DMS53 (cell line): ENCODE measurements around the gene FAM9B.
"Not testable (repeated sequence)": the region's sequence is repeated elsewhere in the genome, so short reads cannot be mapped to it uniquely, and the experiment has no call there.

Experiments used
- DNase-seq: peaks from one replicate; lab custom pipeline; 2025; lab: John Stamatoyannopoulos, UW

The FAM9B gene

GRCh38 chrX:9033989-9034388 lies at the start of gene FAM9B:
Gene FAM9B, minus strand, starts transcription at chrX:9034127. Its CDS starts 1,141 bp downstream, at chrX:9032986.
- no peak for DNase-seq

DNA sequence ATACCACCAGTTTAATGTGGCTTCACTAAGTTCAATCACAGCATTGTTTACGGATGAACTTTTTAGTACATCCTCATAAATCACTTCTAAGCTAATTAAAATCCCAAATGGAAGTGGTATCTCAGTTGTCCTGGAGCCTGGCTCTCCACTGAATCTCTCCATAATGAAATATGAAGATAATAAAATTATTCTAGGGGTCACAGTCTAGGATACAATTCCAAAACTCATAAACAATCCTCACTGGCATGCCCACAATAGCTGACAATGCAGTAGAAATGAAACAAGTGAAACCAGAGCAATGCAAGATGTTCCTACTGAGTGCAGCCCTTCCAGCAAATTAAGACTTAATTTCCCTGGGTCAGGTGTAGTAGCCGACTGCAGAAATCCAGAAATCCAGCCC lies 47.3 kb upstream of the FAM9B start:
- no peak for DNase-seq

DNA sequence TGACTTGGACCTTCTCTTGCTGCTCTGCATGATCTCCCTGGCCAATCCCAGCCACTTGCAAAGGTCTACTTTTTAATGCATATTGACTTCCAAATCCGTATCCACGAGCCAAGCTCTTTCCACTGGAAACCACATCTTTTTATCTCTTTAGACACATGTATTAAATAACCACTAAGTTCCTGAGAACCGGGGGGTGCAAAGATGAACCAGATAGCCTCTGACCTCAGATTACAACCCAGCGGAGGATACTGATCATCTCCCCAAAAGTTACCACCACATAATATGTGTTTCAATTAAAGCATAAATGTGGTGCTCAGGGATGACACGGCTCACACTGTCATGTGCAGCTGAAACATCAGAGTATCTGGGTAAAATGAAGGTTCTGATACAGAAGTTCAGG lies 40.4 kb upstream of the FAM9B start:
- no peak for DNase-seq

- DNase-seq = no peak
These were observed 38.4 kb upstream of the FAM9B start for GRCh38 chrX:9072281-9072680.

DNA sequence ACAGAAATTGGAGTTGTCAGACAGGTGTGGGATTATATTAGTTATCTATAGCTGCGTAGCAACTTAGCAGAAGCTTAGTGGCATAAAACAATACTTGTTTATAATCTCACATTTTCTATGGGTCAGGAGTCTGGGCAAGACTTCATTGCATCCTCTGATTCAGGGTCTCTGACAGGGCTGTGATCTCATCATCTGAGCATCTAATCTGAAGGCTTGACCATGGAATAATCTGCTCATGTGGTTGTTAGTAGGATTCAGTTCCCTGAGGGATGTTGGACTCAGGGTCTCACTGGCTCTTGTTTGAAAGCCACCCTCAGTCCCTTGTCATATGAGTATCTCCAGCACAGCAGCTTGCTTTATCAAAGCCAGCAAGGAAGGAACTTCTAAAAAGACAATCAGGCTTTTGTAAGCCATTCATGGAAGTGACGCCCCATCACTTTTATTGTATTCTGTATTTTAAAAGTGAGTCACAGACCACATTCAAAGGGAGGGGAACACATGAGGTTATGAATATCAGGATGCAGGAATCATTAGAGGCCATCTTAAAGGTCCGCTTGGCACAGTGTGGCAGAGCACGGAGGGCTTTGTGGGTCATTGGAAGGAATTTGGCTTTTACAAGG lies 37.2 kb upstream of the FAM9B start:
- no peak for DNase-seq

- DNase-seq = no peak
These were observed 35.6 kb upstream of the FAM9B start for GRCh38 chrX:9069573-9069972.

DNA sequence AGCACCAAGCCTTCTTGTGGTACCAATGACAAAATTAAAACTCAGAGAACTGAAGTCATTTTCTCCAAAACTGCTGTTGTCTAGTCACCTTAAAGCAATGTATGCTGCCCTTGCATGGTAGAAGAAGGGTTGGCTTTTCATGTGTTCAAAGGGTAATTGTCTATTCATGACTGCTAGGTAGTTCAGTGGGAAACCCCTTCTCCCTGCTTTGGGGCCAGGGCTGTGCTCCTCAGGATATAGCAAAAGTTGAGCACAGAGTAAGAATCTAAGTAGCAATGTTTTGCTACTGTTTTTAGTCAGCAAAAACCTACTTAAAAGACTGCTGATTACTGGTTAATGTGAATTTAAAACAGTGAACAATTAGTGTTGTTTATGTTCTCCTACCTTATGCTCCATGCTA lies 30.8 kb upstream of the FAM9B start:
- no peak for DNase-seq

GRCh38 chrX:9062641-9063040 lies 28.7 kb upstream of the FAM9B start:
- no peak for DNase-seq

DNA sequence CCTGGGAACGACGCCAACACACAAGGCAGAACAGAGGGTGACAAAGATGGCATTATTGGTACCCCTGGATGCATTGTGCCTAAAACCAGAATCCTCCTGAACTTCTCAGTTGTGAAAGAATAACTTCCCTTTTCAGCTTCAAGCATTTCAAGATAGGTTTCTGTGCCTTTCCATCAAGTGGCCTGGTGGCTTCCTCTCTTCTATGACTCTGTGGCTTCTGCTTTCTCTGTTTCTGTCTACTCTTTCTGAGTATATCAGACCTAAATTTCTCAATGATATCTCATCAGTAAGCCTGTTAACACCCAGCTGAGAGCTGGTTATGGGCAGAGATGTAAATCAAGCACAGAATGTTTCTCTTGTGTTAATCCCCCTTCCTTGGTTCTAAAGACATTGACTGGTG lies 21.4 kb upstream of the FAM9B start:
- no peak for DNase-seq

GRCh38 chrX:9052081-9052480 lies 18.2 kb upstream of the FAM9B start:
- DNase-seq = no peak

DNA sequence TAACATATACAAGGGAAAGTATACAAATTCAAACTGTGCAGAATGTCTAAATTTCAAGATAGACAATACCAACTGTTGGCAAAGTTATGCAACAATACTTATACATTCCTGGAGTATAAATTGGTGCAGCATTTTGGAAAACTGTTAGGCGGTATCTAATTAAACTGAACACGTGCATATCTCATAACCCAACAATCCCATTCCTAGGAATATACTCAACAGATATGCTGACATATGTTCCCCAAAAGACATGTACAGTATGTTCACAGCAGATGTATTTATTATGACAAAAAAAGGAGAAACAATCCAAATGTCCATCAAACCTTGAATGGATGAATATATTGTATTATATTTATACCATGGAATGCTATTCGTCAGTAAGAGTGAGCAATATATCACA lies 16.4 kb upstream of the FAM9B start:
- no peak for DNase-seq

- no peak for DNase-seq
These were observed 14.9 kb upstream of the FAM9B start for GRCh38 chrX:9048801-9049200.

DNA sequence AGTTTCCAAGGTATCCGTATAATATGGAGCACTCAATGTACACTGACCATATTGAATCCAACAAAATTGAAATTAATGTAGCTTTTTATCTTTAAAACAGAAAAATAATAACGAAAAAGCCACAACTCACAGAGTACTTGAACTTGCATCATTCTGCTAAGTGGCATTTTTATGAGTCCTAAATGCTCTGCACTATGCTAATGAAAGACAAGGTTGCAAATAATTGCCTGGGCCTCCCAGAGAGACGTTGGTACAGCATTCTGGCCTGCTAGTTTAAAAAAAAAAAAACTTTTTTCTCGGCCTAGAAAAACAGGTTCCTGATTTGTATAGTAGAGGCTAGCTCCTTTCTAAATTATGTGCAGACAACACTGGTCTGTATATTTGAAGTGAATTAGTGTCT lies 4.3 kb upstream of the FAM9B start:
- no peak for DNase-seq

GRCh38 chrX:9037296-9037695 lies 3.4 kb upstream of the FAM9B start:
- DNase-seq = no peak

- no peak for DNase-seq
These were observed 341 bp downstream of the FAM9B start for GRCh38 chrX:9033586-9033985.

DNA sequence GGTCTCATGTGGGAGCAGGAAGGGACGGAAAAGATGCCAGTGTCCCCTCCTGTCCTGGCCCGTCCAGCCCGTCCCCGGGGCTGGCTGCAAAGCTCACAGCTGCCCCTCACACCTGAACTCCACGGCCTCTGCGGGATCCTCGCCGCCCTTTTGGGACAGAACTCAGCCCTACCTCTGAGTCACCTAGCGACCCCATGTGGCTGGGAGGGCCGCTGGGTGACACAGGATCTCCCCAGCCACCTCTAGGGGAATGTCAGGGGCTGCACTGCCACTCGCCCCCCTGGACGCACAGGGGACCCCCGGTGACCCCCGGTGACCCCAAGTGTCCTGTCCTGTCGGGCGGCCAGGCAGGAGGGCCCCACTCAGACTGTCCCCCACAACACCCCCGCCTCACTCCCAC lies 748 bp downstream of the FAM9B start:
- DNase-seq = no peak

DNA sequence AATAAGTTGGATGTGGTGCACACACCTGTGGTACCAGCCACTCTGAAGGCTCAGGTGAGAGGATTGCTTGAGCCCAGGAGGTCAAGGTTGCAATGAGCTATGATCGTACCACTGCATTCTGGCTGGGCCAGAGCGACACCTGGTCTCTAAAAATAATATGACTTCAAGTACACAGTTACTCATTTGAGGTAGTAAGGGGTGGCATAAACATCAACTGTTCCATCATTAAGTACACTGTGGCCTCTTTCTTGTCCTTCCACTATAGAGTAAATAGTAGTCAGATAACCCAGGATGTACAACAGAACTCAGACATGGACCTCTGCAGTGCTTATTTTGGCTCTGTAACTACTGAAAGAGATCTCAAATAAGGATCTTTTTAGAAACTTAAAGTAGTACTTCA lies 10.6 kb downstream of the FAM9B start:
- no peak for DNase-seq

- DNase-seq = no peak
These were observed 14.8 kb downstream of the FAM9B start for GRCh38 chrX:9019151-9019550.

DNA sequence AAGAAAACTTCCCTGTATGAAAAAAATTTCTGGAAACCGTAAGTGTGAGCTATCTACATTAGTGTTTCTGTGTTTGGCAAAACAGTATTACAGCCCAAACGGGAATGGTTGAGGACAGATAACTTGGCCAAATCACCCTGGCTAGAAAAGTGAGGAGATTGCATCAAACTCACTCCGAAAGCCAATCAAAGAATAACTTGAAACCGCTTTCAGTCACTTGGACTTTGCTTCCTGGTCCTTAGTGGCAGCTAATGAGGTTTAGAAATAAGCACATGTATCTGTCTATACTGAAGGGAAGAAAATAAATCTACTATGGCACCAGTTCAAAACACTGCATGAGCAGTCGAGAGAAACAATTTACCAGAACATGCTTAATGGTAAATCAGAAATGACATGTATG lies 15.6 kb downstream of the FAM9B start:
- DNase-seq = not testable (repeated sequence)

DNA sequence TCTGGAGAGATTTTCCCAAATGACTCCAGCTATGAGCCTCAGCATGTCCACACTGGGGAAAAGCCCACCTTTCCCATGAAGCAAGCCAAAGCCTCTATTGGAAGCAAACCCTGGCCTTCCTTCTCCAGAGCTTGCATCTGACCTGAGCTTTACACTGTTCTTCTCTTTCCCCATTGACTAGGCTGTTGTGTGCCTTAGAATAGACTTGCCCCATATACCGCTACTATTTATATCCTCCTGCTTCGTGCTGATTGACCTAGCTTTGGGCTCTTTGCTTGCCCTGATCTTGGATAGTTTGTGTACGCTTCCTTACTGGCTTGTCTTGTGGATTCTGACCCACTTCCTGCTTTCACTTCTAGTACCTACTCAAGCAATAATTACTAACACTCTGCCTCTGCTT lies 30.9 kb downstream of the FAM9B start:
- no peak for DNase-seq

- no peak for DNase-seq
These were observed 45.5 kb downstream of the FAM9B start for GRCh38 chrX:8988446-8988845.

DNA sequence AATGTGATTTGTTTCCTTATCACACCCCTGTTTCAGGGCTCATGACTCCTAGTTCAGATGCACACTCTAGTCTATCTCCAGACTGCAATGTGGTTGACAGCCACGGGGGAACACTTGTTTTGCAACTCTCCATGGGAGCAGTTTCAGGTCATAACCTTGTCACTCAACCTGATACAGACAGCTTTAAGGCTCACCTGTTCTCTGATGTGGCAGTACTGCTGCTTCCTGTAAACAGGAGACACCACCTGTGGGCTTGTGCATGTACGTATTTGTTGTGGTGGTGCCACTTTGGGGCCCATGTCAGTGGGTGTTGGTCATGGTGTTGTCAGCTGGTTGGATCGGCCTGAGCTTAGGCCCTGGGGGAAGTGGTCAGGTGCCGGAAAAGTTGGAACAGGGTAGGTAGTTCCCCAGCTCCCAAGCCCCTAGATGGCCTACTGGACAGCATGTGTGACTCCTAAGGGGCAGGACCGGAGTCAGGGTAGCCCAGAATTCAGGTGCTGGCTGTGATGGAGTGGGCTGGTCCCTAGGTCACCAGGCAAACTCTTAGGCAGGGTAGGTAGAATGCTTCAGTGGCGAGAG lies 46.2 kb downstream of the FAM9B start:
- peak; percentile 24 for DNase-seq

DNA sequence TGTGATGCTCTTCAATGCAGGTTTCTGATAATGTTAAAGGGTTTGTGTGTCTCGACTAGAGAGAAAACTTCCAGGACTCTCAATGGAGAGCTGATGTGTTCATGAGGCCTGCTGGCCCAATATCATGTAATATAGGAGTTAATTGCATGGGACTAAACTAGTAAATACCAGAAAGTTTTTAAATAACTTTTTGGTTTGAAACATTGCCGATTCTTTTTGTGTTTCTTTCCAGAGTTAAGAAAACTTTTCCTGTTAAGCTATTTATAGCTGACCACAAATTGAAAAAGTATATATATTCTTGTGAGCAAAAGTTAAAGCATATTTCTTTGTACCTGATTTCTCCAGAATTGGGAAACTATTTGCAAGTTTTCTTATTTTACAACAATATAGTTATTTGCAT lies 49.7 kb downstream of the FAM9B start:
- no peak for DNase-seq

DNA sequence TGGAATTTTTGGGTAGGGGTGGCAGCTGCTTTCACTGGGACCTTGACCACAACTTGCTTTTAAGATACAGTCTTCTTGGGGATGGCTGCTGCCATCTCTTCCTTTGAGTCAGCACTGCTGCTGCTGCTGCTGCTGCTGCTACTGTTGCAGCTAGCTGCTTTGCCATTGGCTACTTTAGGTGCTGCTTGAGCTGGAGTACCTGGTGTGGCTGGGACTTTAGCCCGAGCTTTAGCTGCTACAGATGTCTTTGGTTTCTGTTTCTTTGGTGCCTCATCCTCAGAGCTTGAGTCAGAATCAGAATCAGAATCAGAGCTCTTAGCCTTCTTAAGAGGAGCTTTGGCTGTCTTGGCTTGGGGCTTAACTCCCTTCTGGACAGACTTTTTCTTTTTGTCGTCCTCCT lies 52.2 kb downstream of the FAM9B start:
- peak; percentile 40 for DNase-seq
